Measurements from ENCODE around the gene PDE6A. TPM values are rescaled to one million over a fixed set of nuclear protein-coding genes. Genes with fewer than 3 reads are reported as not detected.

The PDE6A gene
- total RNA-seq, 1 experiment from 2014 or later = 0.50 TPM

GRCh38 chr5:149846021-149846420 is 98.6 kb downstream of the PDE6A start:
- Histone ChIP-seq H3K27me3 (ENCODE audit: insufficient read depth, low read depth) (no peaks in the 10 kb centered on the region), H3K4me1 (replicated peaks; ENCODE audit: insufficient read depth) (no peaks in the 10 kb centered on the region), H3K36me3 (ENCODE audit: low read depth) (no peaks in the 10 kb centered on the region), H3F3A (ENCODE audit: insufficient read depth, low read depth) (no peaks in the 10 kb centered on the region), H3K4me2 (no peak overlapping the region), H4K20me1 (ENCODE audit: insufficient read depth) (no peaks in the 10 kb centered on the region), H3K27ac (no peak overlapping the region), H3K9me2 (ENCODE audit: insufficient read depth) (no peaks in the 10 kb centered on the region), H2AFZ (no peak overlapping the region), H3K4me3 (no peak overlapping the region), H3K79me2 (ENCODE audit: low read depth) (no peaks in the 10 kb centered on the region), H3K9me3 (ENCODE audit: insufficient read depth, low read depth) (no peaks in the 10 kb centered on the region)
- CTCF ChIA-PET = no interaction called here
- no peak for DNase-seq
- intact Hi-C loops (cut with micrococcal nuclease; ENCODE audit: unreplicated experiment) = no loop called here
- POLR2A ChIA-PET (ENCODE audit: unreplicated experiment) = interaction anchor here (0.7 kb wide), 1 partner anchor 150 kb away, joined by 3 read pairs; no protein-coding TSS in a partner anchor
- TF ChIP-seq CTCF (conservative IDR thresholded peaks at IDR 0.05) = no peak
- TF ChIP-seq EZH2 (IDR thresholded peaks at IDR 0.05; ENCODE audit: low read depth) = no peak
- no TSS peak for BruUV-seq (replicated peaks)

- Histone ChIP-seq H3K36me3 (ENCODE audit: low read depth) (no peaks in the 10 kb centered on the region), H3K4me2 (no peak overlapping the region), H3F3A (ENCODE audit: insufficient read depth, low read depth) (no peaks in the 10 kb centered on the region), H2AFZ (no peak overlapping the region), H4K20me1 (ENCODE audit: insufficient read depth) (no peaks in the 10 kb centered on the region), H3K9me3 (ENCODE audit: insufficient read depth, low read depth) (no peaks in the 10 kb centered on the region), H3K79me2 (ENCODE audit: low read depth) (no peaks in the 10 kb centered on the region), H3K9me2 (ENCODE audit: insufficient read depth) (no peaks in the 10 kb centered on the region), H3K4me3 (no peak overlapping the region), H3K27ac (no peak overlapping the region), H3K4me1 (replicated peaks; ENCODE audit: insufficient read depth) (no peaks in the 10 kb centered on the region), H3K27me3 (ENCODE audit: insufficient read depth, low read depth) (no peaks in the 10 kb centered on the region)
- ChIA-PET CTCF (no interaction called here), POLR2A (ENCODE audit: unreplicated experiment) (interaction anchor here (0.6 kb wide), 1 partner anchor 115 kb away, joined by 3 read pairs; no protein-coding TSS in a partner anchor)
- intact Hi-C loops (cut with micrococcal nuclease; ENCODE audit: unreplicated experiment) = no loop called here
- DNase-seq = no peak
- TF ChIP-seq CTCF (conservative IDR thresholded peaks at IDR 0.05) (no peak), EZH2 (IDR thresholded peaks at IDR 0.05; ENCODE audit: low read depth) (no peak)
- BruUV-seq (replicated peaks) = no TSS peak
These were observed 99.0 kb downstream of the PDE6A start for GRCh38 chr5:149845601-149846000.

GRCh38 chr5:149841851-149842793 is 102.5 kb downstream of the PDE6A start:
- H3K4me1 ChIP-seq (replicated peaks; ENCODE audit: insufficient read depth) = peaks cover 10% of the 10 kb centered on the region
- no peaks in the 10 kb centered on the region for H3K27me3 ChIP-seq (ENCODE audit: insufficient read depth, low read depth)
- no peaks in the 10 kb centered on the region for H3K9me2 ChIP-seq (ENCODE audit: insufficient read depth)
- no peaks in the 10 kb centered on the region for H3K79me2 ChIP-seq (ENCODE audit: low read depth)
- CTCF ChIA-PET = interaction anchor here (0.6 kb wide), 1 partner anchor 123 kb away, joined by 10 read pairs; no protein-coding TSS in a partner anchor
- no peak overlapping the region for H3K4me3 ChIP-seq
- no TSS peak for BruUV-seq (replicated peaks)
- POLR2A ChIA-PET (ENCODE audit: unreplicated experiment) = no interaction called here
- H3K9me3 ChIP-seq (ENCODE audit: insufficient read depth, low read depth) = no peaks in the 10 kb centered on the region
- no peaks in the 10 kb centered on the region for H4K20me1 ChIP-seq (ENCODE audit: insufficient read depth)
- H3F3A ChIP-seq (ENCODE audit: insufficient read depth, low read depth) = peaks cover 4% of the 10 kb centered on the region; the same call in 1 of the 2 replicates
- no peak overlapping the region for H3K4me2 ChIP-seq
- intact Hi-C loops (cut with micrococcal nuclease; ENCODE audit: unreplicated experiment) = no loop called here
- DNase-seq = no peak
- H3K27ac ChIP-seq = no peak overlapping the region
- TF ChIP-seq CTCF (conservative IDR thresholded peaks at IDR 0.05) (no peak), EZH2 (IDR thresholded peaks at IDR 0.05; ENCODE audit: low read depth) (no peak)
- H3K36me3 ChIP-seq (ENCODE audit: low read depth) = no peaks in the 10 kb centered on the region
- no peak overlapping the region for H2AFZ ChIP-seq
